Adrenal gland (tissue), 12 donors: ENCODE measurements around the gene ENO4. TPM values are rescaled to one million over a fixed set of nuclear protein-coding genes. Genes with fewer than 3 reads are reported as not detected.

Experiments
- DNase-seq, 7 donors: peaks; one replicate each; pipeline ENCODE4 v3.0.0-alpha.2; 2019 to 2020
- H3K27ac ChIP-seq, 5 donors: fragments of 200-600 bp; sonication (generic) in 4 of 5; 1 replicate in 3 of 5; 2 replicates in 2 of 5; pipeline versions ENCODE4 v1.5.1 to v1.8.0; 2016 to 2020; ENCODE audit warnings: mild to moderate bottlenecking in 1 of 5
- H3K27me3 ChIP-seq: fragments of 200-600 bp; 2 replicates; pipeline ENCODE4 v1.8.0; 2021
- H3K36me3 ChIP-seq, 2 donors: fragments of 200-600 bp; replicated peaks in 1 of 2; 1 replicate in 1 of 2; 2 replicates in 1 of 2; pipeline versions ENCODE4 v1.5.1 to v1.8.0; 2018 to 2022
- H3K4me1 ChIP-seq, 2 donors: fragments of 200-600 bp; replicated peaks in 1 of 2; 1 replicate in 1 of 2; 2 replicates in 1 of 2; pipeline versions ENCODE4 v1.5.1 to v1.8.0; 2018 to 2021
- H3K4me3 ChIP-seq, 4 donors: fragments of 200-600 bp; sonication (generic) in 3 of 4; one replicate each; pipeline ENCODE4 v1.5.1; 2016 to 2018
- H3K9me3 ChIP-seq, 3 donors: fragments of 200-600 bp; sonication (generic) in 1 of 3; replicated peaks in 1 of 3; 1 replicate in 2 of 3; 2 replicates in 1 of 3; pipeline versions ENCODE4 v1.5.1 to v1.8.0; 2016 to 2021
- CTCF ChIP-seq, 6 experiments: fragments of 450-650 bp in 4 of 6; fragments of 200-600 bp in 2 of 6; sonication (generic) in 1 of 6; IDR thresholded peaks; 1 replicate in 5 of 6; 2 replicates in 1 of 6; pipeline versions ENCODE4 v1.5.1 to v1.8.0; 2016 to 2021; ENCODE audit warnings: antibody characterized with exemption in 6 of 6, mild to moderate bottlenecking in 2 of 6, moderate library complexity in 1 of 6
- POLR2A ChIP-seq, 2 donors: fragments of 450-650 bp; IDR thresholded peaks; one replicate each; pipeline ENCODE4 v1.6.1; 2017; ENCODE audit warnings: antibody characterized with exemption in 2 of 2, mild to moderate bottlenecking in 2 of 2, moderate library complexity in 1 of 2
- WGBS, 4 donors: extraction: QIAGEN DNeasy Blood & Tissue Kit in 2 of 4; methylation state at CpG; one replicate each; pipeline versions ENCODE4 v1.1.5 to v1.1.7; 2013 to 2017; 5-methylcytosine and 5-hydroxymethylcytosine counted together
- intact Hi-C, 2 donors: fragments of 100-400 bp; cut with DNase I; formaldehyde crosslinking; loops; one replicate each; pipeline versions ENCODE4 v1.14.1 to v1.15.0; 2022 to 2023
- polyA plus RNA-seq, 3 donors: library from polyadenylated mRNA; stranded (reverse); fragments of 200-250 nt in 2 of 3; fragments of 350-450 nt in 1 of 3; fragmentation: Illumina TruSeq in 1 of 3; extraction: RNeasy Lipid Tissue Mini Kit (QIAGEN cat#74804) in 1 of 3; gene quantifications; one replicate each; pipeline ENCODE4 v1.2.3, GENCODE V29; 2013 to 2014
- total RNA-seq, 9 donors: library from RNA; depleted of rRNA in 4 of 9; stranded (reverse); fragments of >200 nt in 4 of 9; fragments of 120-200 nt in 1 of 9; fragmentation: NEBNext Ultra II Directional in 1 of 9; extraction: Animal tissue kit (Norgen Biotek cat#: 25700) in 1 of 9; gene quantifications; one replicate each; pipeline versions ENCODE4 v1.1.0 to v1.2.4, GENCODE V29; 2013 to 2023
- donor health status: healthy with polysubstance abuse.
- donor health status: Bipolar disorder and iron deficiency.
- donor health status: DM: yes; HTN: yes; CAD: no.
- donor health status: DM: no; HTN: no; CAD: no.
- donor health status: DM: no; HTN: no; CAD: no.
- donor health status: DM: yes; HTN: yes; CAD: no.

Gene ENO4
- total and polyA plus RNA-seq, 12 donors = 0.11 to 6.8 (median 0.42) TPM; not detected in 1

GRCh38 chr10:116873134-116873533 is 23.8 kb downstream of the ENO4 start:
- no peak for TF ChIP-seq POLR2A (IDR thresholded peaks at IDR 0.05)
- TF ChIP-seq CTCF (IDR thresholded peaks at IDR 0.05) = no peak
- H3K27me3 ChIP-seq = no peaks in the 10 kb centered on the region
- no peak overlapping the region for H3K4me3 ChIP-seq
- intact Hi-C loops = no loop called here
- no peak overlapping the region for H3K27ac ChIP-seq
- no peaks in the 10 kb centered on the region for H3K9me3 ChIP-seq
- H3K4me1 ChIP-seq = no peaks in the 10 kb centered on the region
- H3K36me3 ChIP-seq = no peaks in the 10 kb centered on the region
- WGBS, 4 donors = 51 to 69% (median 58%) methylated on average over 2 of the region's 2 CpGs
- no peak for DNase-seq

GRCh38 chr10:116875897-116876296 is 26.6 kb downstream of the ENO4 start:
- Histone ChIP-seq H3K27ac (no peak overlapping the region), H3K9me3 (no peaks in the 10 kb centered on the region), H3K4me3 (no peak overlapping the region), H3K4me1 (no peaks in the 10 kb centered on the region), H3K27me3 (no peaks in the 10 kb centered on the region), H3K36me3 (no peaks in the 10 kb centered on the region)
- TF ChIP-seq CTCF (IDR thresholded peaks at IDR 0.05) (no peak), POLR2A (IDR thresholded peaks at IDR 0.05) (no peak)
- intact Hi-C loops = no loop called here
- DNase-seq = no peak
- WGBS, 4 donors = 91 to 97% (median 95%) methylated on average over 2 of the region's 2 CpGs

- Histone ChIP-seq H3K36me3 (no peaks in the 10 kb centered on the region), H3K4me3 (no peak overlapping the region), H3K9me3 (no peaks in the 10 kb centered on the region), H3K4me1 (no peaks in the 10 kb centered on the region), H3K27ac (no peak overlapping the region), H3K27me3 (no peaks in the 10 kb centered on the region)
- TF ChIP-seq CTCF (IDR thresholded peaks at IDR 0.05) (no peak), POLR2A (IDR thresholded peaks at IDR 0.05) (no peak)
- WGBS, 4 donors = 69 to 83% (median 74%) methylated on average over 3 of the region's 3 CpGs
- intact Hi-C loops = no loop called here
- no peak for DNase-seq
These were observed 28.1 kb downstream of the ENO4 start for GRCh38 chr10:116877391-116877790.

DNA sequence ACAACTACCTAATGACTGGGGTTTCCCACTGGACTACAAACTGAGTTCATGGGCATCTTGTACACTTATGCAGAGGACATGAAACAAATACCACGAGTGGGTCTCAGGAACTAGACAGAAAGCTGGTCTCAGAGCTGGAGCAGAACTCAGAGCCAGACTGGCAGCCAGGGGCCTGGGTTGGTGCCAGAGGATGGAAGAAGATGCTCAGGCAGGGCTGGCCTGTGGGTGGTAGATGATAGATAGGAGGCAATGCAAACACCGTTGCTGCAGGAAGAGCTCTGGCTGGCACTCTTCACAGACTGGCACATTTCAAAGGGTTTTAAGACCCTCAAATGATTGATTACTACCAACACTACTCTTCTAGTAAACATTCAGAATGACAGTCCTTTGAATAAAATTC is 28.8 kb downstream of the ENO4 start:
- Histone ChIP-seq H3K27me3 (no peaks in the 10 kb centered on the region), H3K27ac (no peak overlapping the region), H3K4me1 (no peaks in the 10 kb centered on the region), H3K4me3 (no peak overlapping the region), H3K36me3 (no peaks in the 10 kb centered on the region), H3K9me3 (no peaks in the 10 kb centered on the region)
- DNase-seq = no peak
- TF ChIP-seq POLR2A (IDR thresholded peaks at IDR 0.05) = no peak
- TF ChIP-seq CTCF (IDR thresholded peaks at IDR 0.05) = no peak
- intact Hi-C loops = no loop called here
- WGBS, 4 donors = 50 to 78% (median 65%) methylated on average over 1 to 2 of the region's 2 CpGs
